ENCODE data around the gene DCT.
"Not testable (repeated sequence)": the region's sequence is repeated elsewhere in the genome, so short reads cannot be mapped to it uniquely, and the experiment has no call there.

The DCT gene

DNA sequence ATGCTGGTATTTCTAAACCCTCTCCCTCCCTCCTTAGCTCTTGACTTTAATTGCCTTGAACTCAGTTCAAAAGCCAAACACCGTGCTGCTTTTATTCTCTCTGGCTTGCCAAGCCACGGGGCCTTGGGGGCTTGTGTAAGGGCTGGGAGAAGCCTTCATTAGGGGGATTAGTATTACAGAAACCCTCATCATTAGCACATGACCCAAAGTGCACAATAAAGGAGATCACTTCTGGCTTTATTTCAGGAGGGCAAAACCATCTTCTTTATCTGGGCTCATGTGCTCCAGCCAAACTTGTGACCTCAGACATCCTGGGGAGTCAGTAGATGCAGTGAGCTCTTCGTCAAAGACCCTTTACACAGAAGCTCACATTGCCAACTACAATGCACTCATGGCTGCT lies at the start of gene DCT:
Gene DCT (minus strand): TSS at position 67 of the 400 bp plus-strand sequence. CDS start 427 bp downstream, outside the sequence.
- no peak for FAIRE-seq

DNA sequence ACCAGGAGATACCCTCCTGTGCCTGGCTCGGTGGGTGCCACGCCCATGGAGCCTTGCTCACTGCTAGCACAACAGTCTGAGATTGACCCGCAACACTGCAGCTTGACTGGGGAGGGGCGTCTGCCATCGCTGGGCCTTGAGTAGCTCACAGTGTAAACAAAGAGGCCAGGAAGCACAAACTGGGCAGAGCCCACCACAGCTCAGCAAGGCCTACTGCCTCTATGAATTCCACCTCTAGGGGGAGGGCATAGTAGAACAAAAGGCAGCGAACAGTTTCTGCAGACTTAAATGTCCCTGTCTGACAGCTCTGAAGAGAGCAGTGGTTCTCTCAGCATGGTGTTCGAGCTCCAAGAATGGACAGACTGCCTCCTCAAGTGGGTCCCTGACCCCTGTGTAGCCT lies 47.5 kb upstream of the DCT start:
- FAIRE-seq, result not testable (repeated sequence)

DNA sequence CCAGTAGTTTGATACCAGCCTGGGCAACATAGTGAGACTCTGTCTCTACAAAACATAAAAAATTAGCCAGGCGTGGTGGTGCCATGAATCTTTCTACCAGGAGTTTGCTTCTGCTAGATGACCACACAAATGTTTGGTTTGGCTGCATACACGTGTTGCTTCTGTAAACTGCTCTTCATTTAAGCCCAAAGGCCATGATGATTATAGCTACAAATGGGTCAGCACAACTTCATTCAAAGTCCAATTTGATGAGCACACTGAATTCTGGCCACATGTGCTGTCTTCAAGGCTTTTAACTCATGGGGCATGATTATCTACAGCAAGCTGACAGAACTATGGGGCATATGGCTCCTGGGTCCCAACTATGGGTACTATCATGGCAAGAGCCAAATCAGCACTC lies 46.3 kb upstream of the DCT start:
- no peak for FAIRE-seq

DNA sequence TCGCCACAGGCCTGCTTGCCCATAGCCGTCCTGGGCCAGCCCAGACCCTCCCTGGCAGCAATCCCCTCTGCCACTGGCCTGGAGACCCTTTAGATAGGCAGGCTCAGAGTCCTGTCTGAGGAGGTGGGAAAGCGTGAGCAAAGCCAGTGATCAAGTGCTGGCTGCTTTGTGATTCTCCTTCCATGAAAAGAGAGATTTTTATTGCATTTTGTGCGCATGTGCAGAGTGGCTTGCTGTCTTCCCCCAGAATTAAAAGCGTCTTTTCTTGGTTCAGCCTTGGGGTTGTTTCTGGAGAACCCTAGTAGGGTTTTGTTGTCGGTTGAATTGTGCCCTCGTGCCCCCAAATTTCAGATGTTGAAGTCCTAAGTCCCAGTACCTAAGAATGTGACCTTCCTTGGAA lies 44.9 kb upstream of the DCT start:
- no peak for FAIRE-seq

DNA sequence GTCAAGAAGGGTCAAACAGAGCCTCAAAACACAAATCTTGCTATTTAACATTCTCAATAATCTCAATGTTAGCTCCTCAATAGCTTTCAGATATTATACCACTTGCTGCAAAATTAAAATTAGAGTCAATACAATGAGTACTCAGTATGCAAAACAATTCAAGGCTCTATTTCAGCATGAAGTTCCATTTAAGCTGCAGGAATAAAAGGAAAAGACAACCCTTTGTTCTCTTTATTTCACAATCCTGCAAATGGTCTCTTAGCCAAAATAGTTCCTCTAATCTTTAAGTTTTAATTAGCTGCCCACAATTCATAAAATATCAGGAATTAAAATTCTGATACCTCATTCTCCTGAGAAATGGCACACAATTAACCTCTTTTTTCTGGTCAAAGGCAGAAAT lies 40.5 kb upstream of the DCT start:
- no peak for FAIRE-seq

DNA sequence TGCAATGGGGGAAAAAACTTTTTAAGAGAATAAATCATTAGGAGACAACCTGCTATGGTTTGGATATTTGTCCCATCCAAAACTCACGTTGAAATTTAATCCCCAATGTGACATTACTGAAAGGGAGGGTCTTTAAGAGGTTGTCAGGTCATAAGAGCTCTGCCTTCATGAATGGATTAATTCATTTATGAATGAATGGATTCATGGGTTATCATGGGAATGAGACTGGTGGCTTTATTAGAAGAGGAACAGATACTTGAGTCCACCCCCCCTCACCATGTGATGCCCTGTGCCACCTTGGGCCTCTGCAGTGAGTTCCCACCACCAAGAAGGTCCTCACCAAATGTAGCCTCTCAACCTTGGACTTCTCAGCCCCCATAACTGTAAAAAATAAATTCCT lies 37.0 kb upstream of the DCT start:
- no peak for FAIRE-seq

DNA sequence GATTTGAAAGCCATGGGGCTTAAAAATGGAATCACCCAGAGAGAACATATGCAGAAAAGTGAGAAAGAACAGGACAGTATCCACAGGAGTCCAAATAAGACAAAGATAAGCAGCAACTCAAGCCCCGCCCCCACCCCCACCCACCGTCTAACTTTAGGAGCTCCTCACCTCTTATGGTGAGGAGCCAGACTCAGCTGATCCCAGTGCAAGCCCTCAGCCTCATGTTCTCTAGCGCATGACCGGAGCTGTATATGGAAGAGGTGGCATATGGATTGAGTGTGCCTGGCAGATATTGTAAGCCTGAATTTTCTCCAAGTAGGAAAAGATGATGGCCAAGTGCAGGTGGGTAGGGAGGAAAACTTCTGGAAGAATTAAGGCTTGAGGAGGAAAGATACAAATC lies 36.4 kb upstream of the DCT start:
- FAIRE-seq, result no peak

DNA sequence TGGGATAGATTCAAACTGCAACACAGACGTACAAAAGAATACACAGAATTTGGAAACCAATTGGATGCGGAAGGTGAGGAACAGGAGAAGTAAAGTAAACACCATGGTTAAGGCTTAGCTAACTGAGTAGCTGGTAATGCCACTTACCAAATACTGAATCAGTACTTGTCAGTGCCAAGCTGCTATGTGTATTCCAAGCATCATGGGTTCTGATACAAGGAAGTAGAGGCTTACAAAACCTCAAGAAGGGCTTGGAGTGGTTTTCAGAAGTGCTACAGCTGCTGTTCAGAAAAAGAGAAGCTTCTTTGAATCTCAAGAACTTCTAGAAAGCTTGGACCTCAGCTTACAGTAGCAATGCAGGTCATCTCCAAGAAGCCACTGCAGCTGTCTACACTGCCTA lies 35.9 kb upstream of the DCT start:
- FAIRE-seq, result no peak

DNA sequence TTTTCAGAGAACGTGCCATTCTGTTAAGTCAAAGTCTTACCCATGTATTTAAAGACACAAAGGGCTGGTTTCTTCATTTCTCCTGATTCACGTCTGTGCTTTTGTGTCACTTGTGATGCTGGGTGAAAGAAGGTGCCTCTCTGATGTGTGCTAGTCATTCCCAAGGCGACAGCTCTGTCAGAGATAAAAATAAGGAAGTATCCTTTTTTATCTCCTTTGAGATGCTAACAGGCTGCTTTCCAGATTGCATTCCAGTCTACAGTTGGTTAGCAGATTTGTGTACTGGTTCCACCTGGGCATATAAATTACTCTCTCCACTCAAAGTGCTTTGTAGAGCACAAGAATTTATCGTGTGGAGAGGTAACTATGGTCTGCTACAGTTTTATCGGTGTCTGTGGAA lies 33.5 kb upstream of the DCT start:
- FAIRE-seq, result no peak

DNA sequence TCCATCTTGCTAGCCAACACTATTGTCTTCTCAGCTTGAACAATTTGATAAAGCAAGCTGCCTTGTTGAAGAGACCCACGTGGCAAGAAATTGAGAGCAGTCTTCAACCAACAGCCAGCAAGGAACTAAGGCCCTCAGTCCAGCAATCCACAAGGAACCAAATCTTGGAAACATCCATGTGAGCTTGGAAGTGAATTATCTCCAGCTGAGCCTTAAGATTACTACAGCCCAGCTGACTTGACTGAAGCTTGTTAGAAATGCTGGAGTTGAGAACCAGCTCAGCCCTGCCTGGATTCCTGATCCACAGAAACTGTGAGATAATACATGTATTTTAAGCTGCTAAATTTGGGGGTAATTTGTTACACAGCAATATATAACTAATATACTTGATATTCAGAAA lies 26.2 kb upstream of the DCT start:
- no peak for FAIRE-seq

DNA sequence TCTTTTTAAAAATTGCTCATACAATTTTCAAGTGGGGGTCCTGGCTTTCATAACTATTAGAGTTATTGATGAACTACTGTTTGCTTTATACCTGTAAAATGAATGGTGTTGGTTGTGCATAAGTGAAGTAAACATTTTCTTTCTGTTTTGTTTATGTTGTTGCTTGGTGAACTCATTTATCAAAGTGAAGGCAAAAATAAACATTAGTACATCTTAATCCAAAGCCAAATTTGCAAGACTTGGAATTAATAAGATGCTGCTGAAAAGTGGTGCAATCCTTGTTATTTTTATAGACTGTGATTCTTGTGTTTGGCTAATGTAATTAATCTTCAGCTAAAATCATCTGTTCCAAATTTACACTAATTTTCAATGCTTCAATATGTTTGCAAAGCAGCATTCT lies 24.4 kb upstream of the DCT start:
- FAIRE-seq, result no peak

DNA sequence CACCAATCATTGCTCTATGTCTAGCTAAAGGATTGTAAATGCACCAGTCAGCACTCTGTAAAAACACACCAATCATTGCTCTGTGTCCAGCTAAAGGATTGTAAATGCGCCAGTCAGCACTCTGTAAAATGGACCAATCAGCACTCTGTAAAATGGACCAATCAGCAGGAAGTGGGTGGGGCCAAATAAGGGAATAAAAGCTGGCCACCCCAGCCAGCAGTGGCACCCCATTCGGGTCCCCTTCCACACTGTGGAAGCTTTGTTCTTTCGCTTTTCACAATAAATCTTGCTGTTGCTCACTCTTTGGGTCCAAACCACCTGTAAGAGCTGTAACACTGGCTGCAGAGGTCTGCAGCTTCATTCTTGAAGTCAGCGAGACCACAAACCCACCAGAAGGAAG lies 19.3 kb upstream of the DCT start:
- FAIRE-seq, result not testable (repeated sequence)

DNA sequence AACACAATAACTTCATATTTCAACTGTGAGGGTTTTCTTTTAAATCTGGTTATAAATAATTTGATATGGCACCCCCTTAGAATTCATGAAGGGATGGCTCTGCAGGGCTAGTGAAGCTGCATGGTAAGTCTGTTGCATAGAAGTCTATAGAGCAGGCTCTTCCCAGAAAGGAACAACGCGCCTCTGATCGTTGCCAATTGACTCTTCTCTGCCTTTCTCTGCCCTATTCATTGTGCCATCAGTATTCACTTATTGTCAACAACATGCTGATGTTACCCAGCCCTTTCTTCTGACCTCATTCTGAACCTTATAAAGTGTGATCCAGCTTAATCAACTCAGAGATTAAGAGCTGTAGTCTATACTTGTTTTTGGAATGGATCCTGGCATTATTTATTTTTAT lies 16.3 kb upstream of the DCT start:
- FAIRE-seq, result no peak

DNA sequence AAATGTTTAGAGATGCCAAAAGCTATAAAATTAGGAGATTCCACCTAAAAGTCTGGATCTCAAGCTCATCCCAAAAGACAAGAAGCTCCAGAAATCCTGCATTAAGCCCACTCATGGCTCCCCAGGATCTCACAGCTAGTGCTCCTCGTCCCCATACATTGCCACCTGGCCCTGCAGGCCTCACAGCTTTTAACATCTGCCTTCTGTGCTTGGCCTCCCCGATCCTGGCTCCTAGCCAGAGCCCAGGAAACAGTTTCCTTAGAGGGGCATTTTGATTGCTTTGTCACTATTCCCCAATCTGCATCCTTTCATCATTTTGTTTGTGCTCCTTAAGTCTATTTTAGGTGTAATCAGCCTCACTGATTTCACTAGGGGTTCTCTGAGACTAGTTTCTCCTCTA lies 14.5 kb upstream of the DCT start:
- FAIRE-seq, result no peak

DNA sequence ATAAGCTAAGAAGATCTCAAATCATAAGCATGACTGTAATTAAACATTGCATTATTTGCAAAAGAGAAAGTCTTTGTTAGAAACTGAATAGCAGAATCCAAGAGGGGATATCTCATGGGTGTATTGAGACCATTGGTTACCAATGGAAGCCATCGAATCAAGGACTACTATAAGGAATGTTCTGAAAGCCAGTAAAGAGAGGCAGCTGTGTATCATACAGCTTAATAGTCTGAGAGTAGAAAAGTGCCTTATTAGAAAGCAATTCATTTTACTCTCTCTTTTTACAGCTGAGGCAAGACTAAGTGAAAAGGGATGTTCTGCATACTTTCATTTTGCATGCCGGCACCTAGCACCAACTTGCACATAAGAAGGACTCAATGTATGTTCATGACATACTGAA lies 7.6 kb upstream of the DCT start:
- no peak for FAIRE-seq

DNA sequence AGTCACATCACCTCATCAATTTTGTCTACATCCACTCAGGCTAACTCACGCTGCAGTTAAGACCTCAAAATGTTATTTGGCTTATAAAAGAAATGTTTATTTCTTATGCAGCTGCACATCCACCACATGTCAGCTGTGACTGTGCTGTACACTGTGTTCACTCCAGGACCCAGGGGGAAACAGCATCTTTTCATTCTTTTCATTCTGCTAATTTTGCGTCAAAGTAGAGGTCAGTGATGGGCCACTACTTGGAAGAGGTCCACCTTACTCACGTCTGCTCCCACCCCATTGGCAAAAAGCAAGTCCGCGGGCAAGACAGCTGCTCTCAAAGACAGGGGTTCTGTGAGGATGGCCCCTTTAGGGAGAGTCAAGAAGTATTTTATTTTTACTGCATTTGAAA lies 4.5 kb upstream of the DCT start:
- no peak for FAIRE-seq

DNA sequence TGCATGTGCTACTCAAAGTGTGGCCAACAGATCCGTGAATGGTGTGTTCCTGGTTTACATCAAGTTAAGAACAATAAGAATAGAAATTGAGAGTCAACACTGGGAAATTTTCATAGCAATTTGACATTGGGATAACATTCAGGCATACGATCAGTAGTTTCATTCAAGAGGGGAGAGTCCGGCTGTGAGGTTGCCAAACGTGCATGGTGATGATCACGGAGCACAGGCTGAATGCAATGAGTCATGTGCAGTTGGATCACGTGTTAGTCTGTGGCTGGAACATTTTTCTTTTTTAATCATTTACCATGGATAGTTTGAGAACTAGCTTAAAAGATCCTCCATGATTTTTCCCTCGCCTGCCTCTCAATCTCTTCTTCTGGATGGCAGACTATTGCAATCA lies 2.5 kb upstream of the DCT start:
- FAIRE-seq, result no peak

DNA sequence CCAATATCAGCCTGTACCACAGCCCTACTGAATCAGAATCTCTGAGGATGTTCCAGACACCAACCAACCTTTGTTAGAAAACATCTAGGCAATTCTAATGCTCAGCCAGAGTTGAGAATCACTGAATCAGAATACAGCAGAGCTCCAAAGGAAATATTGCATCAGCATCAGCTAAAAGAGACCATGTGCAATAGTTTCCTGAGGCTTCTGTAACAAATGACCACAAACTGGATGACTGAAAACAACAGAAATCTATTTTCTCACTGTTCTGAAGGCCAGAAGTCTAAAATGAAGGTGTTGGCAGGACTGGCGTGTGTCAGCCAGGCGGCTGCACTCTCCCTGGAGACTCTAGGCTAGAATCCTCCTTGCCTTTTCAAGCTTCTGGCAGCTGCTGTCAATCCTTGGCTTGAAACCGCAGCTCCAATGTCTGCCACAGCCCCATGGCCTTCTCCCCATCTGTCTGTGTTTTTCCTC lies 1.2 kb upstream of the DCT start:
- no peak for FAIRE-seq

DNA sequence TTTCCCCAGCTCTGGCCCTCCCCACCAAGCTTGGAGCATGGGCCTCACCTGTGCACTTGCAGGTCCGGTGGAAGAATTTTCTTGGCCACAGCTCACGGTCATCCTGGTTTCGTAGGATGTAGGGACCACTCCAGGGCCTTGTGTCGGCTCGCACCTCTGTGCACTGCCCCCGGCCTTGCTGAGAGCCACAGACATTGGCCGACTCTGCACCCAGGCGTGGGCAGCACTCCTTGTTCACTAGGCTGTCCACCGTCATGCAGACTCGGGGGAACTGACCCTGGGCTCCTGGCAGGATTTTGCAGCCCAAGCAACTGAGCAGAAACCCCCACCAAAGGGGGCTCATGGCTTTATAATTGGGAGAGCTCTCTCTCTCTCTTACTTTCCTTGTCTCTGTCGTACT lies 569 bp downstream of the DCT start:
- no peak for FAIRE-seq

DNA sequence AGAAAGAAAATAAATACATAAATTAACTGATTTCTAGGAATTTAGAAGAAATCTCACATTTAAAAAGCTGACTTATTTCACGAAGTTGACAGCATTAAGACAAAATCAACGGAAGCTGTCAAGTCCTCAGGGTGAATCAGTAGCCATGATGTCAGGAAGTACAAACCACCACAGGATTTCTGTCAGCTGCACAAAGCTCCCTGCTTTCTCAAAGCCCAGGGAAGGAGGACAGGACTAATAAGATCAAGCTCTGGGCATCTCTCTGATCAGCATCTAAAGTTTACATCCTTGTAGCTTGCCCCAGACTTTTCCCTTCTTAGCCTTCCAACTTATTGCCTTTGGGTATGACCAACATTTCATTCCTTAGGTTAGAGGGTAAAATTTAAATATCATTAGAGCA lies 9.4 kb downstream of the DCT start:
- FAIRE-seq, result no peak

DNA sequence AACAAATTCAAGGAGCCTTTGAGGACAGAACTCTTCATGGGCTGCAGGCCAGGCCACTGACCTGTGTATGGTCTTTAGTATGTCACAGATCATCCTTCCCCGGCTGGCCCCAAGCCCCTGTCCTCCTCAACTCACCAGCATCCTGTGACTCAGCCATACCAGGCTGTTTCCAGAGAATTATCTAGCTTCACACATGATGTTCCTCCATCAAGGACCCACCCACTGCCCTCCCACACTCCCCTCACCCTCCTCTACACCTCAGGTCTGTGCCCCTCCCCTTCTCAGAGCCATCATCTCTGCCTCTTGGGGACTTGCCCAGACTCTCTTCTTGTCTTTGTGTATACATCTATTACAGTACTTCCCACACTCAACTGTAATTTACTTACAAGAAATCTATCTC lies 14.7 kb downstream of the DCT start:
- FAIRE-seq, result no peak

DNA sequence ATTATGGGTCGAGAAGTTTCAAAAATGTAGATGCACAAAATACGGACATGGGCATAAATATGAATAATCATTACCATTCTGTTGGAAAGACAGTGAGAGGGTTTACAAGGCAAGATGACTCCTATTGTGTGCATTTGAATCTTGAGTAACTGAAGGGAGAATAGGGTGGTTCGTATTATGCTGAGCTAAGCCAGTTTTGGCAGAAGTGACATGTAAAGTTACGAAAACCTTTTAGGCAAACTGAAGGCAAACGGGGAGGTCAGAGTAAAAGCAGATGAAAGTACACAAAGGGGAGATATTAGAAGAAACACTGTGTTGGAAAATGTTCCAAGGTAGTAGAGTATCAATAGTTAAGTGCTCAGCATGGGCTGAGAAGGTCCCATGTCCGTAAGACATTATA lies 16.8 kb downstream of the DCT start:
- FAIRE-seq, result no peak

DNA sequence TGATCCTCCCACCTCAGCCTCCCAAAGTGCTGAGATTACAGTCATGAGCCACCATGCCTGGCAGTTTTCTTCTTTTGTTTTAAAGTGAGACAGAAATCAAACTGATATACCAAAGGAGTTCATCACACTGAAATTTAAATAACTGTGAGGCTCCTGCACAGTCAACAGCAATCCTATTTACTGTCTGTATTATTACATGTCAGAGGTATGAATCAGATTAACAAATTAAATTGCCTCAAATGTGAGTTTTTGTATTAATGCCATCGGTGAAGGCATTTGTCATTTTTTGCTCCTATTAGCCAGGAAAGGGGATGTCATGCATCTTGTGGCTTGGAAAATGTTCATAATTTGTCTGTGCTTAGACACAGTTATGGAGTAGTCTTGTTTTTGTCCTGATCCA lies 20.4 kb downstream of the DCT start:
- FAIRE-seq, result no peak

DNA sequence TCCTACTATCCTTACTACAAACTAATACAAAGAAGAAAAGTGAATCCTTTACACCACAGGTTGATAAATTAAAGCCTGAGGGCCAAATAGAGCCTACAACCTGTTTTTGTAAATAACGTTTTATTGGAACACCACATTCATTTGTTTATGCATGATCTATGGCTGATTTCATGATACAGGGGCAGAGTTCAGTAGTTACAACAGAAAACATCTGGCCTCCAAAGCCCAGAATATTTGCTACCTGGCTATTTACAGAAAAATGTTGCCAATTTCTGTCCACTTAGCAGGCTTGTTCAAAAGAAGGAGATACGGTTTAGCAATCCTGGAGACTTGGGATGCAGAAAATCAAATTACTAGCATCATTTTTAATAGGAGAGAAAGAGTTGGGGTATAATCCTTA lies 24.1 kb downstream of the DCT start:
- no peak for FAIRE-seq

DNA sequence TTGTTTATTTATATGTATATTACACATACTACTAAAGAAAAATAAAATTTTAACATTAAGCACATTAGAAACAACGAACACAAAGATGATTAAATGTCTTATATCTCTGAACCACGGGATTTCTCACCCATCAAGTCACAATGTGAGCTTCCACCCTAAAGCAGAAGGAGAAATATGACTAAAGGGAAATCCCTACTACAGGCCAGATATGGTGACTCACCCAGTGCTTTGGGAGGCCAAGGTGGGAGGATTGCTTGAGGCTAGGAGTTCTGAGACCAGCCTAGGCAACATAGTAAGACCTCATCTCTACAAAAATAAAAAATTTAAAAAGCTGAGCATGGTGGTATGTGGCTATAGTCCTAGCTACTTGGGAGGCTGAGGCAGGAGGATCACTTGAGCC lies 24.6 kb downstream of the DCT start:
- FAIRE-seq, result no peak

DNA sequence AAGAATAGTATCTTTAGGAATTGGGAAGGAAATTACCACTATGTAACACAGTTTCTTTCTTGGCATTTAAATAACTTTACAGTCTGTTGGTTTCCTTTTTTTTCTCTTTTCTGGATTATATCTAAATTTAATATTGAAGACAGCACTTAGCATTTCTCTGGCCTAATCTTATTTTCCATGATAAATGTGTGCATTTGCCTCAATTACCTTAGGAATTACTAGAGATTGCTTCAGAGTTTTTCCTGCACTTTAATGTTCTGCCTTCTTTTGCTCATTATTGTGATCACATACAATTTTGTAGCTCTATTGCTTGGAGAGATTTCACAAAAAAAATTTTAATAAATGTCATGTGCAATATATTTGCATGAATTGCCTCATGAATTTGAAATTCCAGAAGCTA lies 25.1 kb downstream of the DCT start:
- FAIRE-seq, result no peak
